GM21526 (cell line): ENCODE measurements around the gene IL6ST.

ENCODE experiments used
- ATAC-seq: cut with Tn5 transposase; IDR thresholded peaks from one replicate; pipeline ENCODE4 v1.9.1; 2021; ENCODE audit warnings: moderate library complexity; ENCODE audit not compliant: unreplicated experiment, low FRiP score

Gene IL6ST

GRCh38 chr5:55900068-55900467 lies 94.7 kb downstream of the IL6ST start:
- ATAC-seq: no peak

- no peak for ATAC-seq
Observed at GRCh38 chr5:55899344-55899743, 95.4 kb downstream of the IL6ST start.

- ATAC-seq: no peak
Observed at GRCh38 chr5:55897905-55898304, 96.9 kb downstream of the IL6ST start.

- no peak for ATAC-seq
Observed at GRCh38 chr5:55897206-55897894, 97.4 kb downstream of the IL6ST start.

GRCh38 chr5:55896663-55897062 lies 98.1 kb downstream of the IL6ST start:
- no peak for ATAC-seq

DNA sequence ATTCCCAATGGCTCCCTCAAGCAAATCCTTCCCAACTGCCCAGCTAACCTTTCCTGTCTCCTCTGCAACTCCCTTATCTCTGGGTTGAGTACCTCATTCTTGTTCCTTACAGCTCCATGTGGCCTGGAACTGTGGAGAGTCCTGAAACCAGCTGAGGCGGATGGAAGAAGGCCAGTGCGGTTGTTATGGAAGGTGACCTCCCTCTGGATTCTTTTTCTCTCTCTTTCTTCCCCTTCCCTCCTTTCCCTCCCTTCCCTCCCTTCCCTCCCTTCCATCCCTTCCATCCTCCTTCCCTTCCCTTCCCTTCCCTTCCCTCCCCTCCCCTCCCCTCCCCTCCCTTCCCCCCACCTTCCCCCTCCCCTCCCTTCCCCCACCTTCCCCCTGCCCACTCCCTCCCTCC lies 98.5 kb downstream of the IL6ST start:
- no peak for ATAC-seq

GRCh38 chr5:55895346-55895745 lies 99.4 kb downstream of the IL6ST start:
- no peak for ATAC-seq

GRCh38 chr5:55894135-55894534 lies 100.6 kb downstream of the IL6ST start:
- ATAC-seq: no peak

DNA sequence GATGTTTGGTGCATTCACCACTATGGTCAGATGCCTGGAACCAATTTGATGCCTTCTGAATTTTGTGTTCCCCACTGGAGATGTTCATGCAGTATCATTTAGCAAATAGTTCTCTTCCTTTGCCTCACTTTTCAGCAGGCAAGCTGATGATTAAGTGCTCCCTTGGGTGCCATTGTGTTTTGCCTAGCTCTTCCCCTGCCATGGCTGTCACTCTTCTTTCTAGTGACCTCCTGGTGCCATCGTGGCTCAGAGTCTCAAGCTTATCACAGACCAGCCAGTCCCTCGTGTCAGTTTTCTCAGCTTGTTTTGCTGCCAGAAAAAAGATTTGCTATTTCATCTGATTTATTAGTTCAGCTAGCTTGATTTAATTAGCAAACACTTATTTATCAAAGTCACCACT lies 102.3 kb downstream of the IL6ST start:
- no peak for ATAC-seq

DNA sequence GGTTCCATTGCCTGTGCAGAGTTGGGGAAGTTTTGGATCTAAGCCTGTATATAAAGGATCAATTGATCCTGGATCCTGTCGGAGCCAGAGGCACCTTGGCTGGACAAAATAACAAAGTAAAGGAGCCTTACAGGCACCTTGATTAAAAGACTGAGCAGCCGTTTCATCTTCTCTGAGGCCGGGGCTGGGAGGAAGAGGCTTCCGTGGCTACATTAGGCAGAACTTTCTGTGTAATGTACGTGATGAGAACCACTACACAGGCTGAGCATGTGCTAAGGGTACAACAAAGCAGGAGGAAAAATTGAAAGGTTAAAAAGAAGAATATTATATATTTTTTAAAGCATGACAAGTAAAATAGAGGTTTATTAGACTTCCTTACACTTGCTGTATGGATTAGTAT lies 106.6 kb downstream of the IL6ST start:
- ATAC-seq: no peak

GRCh38 chr5:55885359-55885758 lies 109.4 kb downstream of the IL6ST start:
- ATAC-seq: no peak
